HEK293 (cell line): ENCODE measurements around the gene GNB1.

Experiments used
- ZNF777 ChIP-seq: fragments of 450-650 bp; formaldehyde crosslinking; IDR thresholded peaks from 2 replicates; pipeline ENCODE4 v1.5.1; 2017; ENCODE audit warnings: missing biosample characterization, missing genetic modification characterization, borderline replicate concordance
- TF ChIP-seq, protein P1 (sequence below): fragments of 450-650 bp; formaldehyde crosslinking; IDR thresholded peaks from 2 replicates; pipeline ENCODE4 v1.5.1; 2017; ENCODE audit warnings: missing biosample characterization, missing genetic modification characterization

DNA sequence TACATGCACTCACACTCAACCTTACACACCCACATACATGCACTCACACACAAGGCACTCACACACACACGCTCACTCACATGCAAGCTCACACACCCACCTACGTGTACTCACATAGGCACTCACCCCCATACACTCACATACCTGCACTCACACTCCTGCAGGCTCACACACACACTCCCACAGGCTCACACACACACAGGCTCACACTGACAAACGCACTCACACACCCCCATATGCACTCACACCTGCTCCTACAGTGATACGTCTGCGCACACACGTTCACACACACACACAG, 47.3 kb upstream of the GNB1 start:
- TF ChIP-seq, protein P1, sequence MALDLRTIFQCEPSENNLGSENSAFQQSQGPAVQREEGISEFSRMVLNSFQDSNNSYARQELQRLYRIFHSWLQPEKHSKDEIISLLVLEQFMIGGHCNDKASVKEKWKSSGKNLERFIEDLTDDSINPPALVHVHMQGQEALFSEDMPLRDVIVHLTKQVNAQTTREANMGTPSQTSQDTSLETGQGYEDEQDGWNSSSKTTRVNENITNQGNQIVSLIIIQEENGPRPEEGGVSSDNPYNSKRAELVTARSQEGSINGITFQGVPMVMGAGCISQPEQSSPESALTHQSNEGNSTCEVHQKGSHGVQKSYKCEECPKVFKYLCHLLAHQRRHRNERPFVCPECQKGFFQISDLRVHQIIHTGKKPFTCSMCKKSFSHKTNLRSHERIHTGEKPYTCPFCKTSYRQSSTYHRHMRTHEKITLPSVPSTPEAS: no peak
- no peak for TF ChIP-seq ZNF777 (tag by site-specific recombination)
